Epithelial cell of proximal tubule (primary cell): ENCODE measurements around the gene CEP164. TPM values are rescaled to one million over a fixed set of nuclear protein-coding genes. Genes with fewer than 3 reads are reported as not detected.

Source experiments
- DNase-seq: peaks from one replicate; pipeline ENCODE4 v3.0.0-alpha.2; 2011; ENCODE audit warnings: low read depth
- H3K4me3 ChIP-seq: 2 replicates; pipeline ENCODE4 v1.5.1; 2011; ENCODE audit warnings: low read depth, mild to moderate bottlenecking, low read length
- total RNA-seq: library from RNA; depleted of rRNA; stranded (reverse); fragments of >200 nt; gene quantifications from 2 replicates; pipeline ENCODE4 v1.2.3, GENCODE V29; 2015
- TF ChIP-seq, protein P1 (sequence below): conservative IDR thresholded peaks from 2 replicates; pipeline ENCODE4 v1.5.1; 2012; ENCODE audit warnings: low read depth, mild to moderate bottlenecking, low read length

CEP164 gene
- total RNA-seq, 1 donor from 2014 or later, result 20.2 TPM

DNA sequence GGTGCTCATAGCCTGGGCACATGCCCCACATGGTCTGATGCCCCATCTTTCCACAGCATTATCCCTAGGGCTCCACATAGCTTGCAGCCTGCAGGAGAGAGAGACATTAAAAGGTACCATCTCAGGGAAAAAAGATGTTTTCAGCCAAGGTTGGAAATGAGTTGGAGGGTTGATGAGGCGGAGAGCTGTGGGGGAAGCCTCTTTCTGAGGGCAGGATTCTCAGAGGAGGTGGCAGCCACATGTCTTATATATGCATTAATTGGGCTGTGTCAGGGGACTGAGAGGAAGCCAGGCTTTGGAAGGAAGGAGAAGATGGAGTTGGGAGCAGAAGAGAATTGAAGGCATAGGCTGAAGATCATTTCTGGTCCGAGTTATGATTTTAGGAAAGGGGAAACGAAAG is 57.8 kb downstream of the CEP164 start:
- TF ChIP-seq, protein P1, sequence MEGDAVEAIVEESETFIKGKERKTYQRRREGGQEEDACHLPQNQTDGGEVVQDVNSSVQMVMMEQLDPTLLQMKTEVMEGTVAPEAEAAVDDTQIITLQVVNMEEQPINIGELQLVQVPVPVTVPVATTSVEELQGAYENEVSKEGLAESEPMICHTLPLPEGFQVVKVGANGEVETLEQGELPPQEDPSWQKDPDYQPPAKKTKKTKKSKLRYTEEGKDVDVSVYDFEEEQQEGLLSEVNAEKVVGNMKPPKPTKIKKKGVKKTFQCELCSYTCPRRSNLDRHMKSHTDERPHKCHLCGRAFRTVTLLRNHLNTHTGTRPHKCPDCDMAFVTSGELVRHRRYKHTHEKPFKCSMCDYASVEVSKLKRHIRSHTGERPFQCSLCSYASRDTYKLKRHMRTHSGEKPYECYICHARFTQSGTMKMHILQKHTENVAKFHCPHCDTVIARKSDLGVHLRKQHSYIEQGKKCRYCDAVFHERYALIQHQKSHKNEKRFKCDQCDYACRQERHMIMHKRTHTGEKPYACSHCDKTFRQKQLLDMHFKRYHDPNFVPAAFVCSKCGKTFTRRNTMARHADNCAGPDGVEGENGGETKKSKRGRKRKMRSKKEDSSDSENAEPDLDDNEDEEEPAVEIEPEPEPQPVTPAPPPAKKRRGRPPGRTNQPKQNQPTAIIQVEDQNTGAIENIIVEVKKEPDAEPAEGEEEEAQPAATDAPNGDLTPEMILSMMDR, result no peak
- DNase-seq, result no peak
- H3K4me3 ChIP-seq, result no peak overlapping the region

- no peak for DNase-seq
- H3K4me3 ChIP-seq, result no peak overlapping the region
- TF ChIP-seq, protein P1, result no peak
Measured at GRCh38 chr11:117385906-117386305, 58.3 kb downstream of the CEP164 start.

DNA sequence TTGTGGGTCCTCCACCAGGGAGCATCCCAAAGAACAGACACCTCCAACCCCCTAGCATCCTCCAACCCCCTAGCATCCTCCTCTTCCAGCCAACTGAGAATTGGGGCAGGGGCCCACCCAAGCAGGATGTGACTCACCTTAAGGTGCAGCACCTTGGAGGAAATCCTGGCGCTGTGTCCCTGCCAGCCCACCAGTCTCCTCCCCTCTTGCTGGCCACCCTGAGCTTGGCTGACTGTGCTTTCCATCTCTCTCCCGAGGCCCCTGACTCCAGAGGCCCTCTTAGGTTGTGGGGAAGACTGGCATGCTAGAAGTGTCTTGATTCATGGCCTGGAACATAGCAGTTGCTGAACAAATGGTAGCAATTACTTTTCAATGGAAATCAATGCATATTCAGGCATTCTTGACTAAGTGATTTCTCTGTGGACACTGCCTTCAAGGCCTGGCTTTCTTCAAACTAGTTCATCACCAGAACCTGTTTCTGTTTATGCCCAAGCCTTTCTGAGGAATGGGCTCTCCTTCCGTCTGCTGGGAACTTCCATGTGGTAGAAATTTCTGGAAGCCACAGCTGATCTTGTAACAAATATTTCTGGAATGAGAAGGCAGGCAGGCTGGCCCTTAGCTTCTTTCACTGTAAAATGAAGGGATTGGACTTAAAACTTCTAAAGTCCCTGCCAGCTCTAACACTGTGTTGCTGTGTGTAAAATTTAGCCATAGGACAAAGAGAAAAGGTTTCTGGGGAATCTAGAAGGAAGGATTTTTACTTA is 60.5 kb downstream of the CEP164 start:
- TF ChIP-seq, protein P1, result no peak
- no peak overlapping the region for H3K4me3 ChIP-seq
- DNase-seq, result no peak

DNA sequence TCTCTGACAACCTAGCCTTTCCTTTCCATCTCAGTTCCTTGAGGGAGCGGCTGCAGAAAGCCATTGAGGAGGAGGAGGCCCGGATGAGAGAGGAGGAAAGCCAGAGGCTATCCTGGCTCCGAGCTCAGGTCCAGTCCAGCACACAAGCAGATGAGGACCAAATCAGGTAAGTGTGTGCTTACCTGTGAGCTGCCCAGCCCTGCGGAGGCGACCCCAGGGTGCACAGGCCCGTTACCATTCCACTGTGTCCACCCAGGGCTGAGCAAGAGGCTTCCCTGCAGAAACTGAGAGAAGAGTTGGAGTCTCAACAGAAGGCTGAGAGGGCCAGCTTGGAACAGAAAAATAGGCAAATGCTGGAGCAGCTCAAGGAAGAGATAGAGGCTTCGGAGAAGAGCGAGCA is 63.1 kb downstream of the CEP164 start:
- no peak overlapping the region for H3K4me3 ChIP-seq
- TF ChIP-seq, protein P1, result no peak
- DNase-seq, result no peak

DNA sequence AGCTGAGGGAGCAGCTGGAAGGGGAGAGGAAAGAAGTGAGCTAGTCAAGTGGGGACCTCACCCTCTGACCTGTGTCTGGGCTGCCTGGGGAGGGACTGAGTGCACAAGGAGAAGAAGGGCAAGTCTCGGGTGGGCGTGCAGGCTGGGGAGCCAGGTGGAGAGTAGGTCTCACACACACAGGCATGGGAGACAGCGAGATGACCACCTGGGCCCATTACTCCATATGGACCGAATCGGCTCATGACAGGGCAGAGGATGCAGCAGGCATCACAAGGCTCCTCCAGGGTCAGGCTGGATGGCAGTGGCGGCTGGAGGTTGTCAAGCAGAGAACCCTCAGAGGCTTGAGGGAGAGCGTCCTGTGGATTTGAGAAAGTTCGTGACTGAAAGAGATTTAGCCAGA is 63.5 kb downstream of the CEP164 start:
- H3K4me3 ChIP-seq, result no peak overlapping the region
- DNase-seq, result no peak
- TF ChIP-seq, protein P1, result no peak

- no peak overlapping the region for H3K4me3 ChIP-seq
- TF ChIP-seq, protein P1, result no peak
- no peak for DNase-seq
Measured at GRCh38 chr11:117392001-117392690, 64.5 kb downstream of the CEP164 start.

DNA sequence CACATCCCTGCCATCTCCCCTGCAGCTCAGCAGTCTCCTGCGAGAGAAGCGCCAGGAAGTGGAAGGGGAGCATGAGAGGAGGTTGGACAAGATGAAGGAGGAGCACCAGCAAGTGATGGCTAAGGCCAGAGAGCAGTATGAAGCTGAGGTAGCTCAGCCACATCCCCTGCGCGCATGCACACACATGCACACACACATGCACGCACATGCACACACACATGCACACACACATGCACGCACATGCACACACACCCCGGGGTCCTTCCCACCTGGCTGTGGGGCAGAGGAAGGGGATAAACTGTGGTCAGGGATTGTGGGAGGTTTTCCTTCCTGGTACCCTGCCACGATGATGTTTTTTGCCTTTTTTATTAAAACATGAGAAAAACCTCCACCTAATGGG is 65.3 kb downstream of the CEP164 start:
- no peak for DNase-seq
- H3K4me3 ChIP-seq, result no peak overlapping the region
- TF ChIP-seq, protein P1, result no peak
